Hair follicular keratinocyte (primary cell): ENCODE results near the gene ATP6V0A1. TPM values are rescaled to one million over a fixed set of nuclear protein-coding genes. Genes with fewer than 3 reads are reported as not detected.

Experiments used
- total RNA-seq: library from RNA; depleted of rRNA; stranded (reverse); fragments of >200 nt; gene quantifications from 2 replicates; pipeline ENCODE4 v1.2.3, GENCODE V29; 2015

Gene ATP6V0A1
- total RNA-seq: 17.5 and 28.0 TPM in 2 replicates

DNA sequence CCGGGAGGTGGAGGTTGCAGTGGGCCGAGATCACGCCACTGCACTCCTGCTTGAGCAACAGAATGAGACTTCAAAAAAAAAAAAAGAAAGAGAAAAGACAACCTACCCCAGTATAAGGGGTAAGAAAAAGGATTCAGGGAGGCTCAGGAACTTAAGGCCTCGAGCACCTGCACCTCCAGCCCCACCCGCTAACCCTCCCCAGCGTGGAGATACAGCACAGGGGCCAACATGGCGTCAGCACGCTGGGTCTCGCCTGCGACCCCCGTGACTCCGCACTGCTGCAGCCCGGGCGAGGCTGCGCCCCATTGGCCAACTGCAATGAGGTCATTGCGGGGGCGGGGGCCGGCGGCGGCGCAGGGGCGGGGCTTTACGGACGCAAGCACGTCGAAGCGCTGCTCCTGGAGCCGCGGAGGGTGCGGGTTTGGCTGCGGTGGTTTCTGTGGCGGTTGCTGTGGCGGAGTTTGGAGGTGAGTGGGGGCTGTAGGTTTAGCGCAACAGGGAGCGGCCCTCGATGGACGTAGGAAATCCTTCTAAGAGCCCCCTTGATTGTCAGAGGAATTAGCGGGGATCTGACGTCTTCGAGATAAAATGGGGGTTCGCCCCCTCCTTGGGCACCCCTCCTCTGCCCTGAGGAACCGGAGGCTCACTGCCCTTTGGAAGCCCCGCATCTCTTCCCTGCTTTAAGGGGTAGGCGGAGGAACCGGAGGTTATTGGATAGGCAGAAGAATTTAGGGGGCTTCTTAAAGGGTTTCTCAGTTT, at the start of gene ATP6V0A1:
TSS of gene ATP6V0A1 (plus strand) at position 382 of the 759 bp plus-strand sequence. CDS start 2,017 bp downstream, outside the sequence.

DNA sequence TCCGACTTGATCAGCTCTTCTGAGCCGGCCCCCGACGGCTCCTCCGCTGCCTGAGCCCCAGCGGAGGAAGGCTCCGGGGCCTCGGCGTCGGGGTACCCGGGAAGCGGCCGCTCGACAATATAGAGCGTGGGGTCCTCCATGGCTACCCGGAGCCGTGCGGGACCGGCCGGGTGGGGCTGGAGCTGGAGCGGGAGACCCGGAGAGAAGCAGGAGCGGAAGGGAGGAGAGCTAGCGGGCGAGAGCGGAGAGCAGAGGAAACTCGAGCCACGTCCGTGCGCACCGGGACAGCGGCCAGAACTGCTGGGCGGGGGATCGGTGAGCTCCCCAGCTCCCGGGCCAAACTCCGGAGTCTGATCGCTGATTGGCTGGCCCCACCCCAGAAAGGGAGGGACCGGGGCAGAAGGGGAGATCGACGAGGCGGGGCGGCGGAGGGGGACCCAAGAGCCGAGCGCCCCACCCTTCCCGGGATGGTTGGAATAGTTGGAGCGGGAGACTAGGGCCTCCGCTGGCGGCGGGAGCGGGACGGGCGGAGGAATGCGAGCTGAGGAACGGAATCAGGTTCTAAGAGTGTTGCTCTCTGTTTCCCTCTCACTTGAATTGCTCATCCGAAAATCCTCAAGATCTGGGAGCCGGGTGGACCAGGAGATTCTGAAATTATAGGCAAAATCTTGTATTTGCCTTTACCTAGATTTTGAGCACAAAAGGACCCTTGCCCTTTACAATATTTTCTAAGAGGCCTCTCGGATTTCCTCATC, 35.5 kb upstream of the ATP6V0A1 start, which contains the start of gene CAVIN1:
TSS of gene CAVIN1 (minus strand) at position 299 of the 755 bp plus-strand sequence. CDS start at position 140, 159 bp downstream.

DNA sequence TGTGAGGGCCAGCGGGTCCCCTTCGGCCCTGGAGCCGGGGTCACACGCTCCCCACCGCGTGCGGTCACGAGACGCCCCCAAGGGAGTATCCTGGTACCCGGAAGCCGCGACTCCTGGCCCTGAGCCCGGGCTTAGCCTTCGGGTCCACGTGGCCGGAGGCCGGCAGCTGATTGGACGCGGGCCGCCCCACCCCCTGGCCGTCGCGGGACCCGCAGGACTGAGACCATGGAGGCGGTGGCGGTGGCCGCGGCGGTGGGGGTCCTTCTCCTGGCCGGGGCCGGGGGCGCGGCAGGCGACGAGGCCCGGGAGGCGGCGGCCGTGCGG, 77.3 kb downstream of the ATP6V0A1 start, which contains the start of gene NAGLU:
TSS of gene NAGLU (plus strand) at position 194 of the 324 bp plus-strand sequence. CDS start at position 226, 32 bp downstream.

DNA sequence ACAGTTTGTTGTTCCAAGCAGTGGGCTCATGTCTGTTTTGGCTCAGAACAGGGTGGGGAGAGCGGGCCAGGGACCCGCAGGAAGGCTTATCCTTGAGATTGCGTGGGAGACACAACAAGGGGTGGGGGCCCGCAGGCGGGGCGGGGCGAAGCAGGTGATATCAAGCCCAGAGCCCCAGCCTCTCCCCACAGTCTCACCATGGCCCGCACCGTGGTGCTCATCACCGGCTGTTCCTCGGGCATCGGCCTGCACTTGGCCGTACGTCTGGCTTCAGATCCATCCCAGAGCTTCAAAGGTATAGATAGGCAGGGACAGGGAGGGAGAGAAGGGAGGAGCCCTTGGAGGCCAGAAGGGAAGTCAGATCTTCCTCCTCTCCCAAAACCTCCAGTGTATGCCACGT, 94.1 kb downstream of the ATP6V0A1 start, which contains the start of gene HSD17B1:
TSS of gene HSD17B1 (plus strand) at position 188 of the 400 bp plus-strand sequence. CDS start at position 199, 11 bp downstream.

DNA sequence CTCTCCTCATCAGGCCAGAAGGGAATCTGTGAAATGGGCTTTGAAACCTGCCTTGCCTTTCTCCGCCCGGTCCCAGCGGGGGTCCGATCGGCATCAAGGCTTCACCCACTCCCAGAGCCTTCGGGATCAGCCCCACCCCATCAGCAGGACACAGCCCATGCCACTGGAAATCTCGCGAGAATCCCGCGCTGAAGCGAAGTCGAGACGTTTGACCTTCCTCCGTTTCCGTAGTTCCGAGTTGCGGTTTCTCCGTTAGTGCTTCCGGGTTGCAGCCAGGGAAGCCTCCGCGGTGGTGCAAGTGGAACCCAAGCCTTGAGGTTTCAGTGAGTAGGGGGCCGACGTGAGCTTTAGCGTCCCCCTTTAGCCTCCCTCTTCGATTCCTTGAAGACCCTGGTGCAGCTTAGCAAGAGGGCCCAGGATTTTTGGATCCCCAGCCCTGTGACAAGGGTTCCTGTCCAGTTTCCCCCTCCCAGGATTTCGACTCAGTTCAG, 103.3 kb downstream of the ATP6V0A1 start, which contains the start of gene COASY:
TSS of gene COASY (plus strand) at position 252 of the 491 bp plus-strand sequence. CDS start 475 bp downstream, outside the sequence.

DNA sequence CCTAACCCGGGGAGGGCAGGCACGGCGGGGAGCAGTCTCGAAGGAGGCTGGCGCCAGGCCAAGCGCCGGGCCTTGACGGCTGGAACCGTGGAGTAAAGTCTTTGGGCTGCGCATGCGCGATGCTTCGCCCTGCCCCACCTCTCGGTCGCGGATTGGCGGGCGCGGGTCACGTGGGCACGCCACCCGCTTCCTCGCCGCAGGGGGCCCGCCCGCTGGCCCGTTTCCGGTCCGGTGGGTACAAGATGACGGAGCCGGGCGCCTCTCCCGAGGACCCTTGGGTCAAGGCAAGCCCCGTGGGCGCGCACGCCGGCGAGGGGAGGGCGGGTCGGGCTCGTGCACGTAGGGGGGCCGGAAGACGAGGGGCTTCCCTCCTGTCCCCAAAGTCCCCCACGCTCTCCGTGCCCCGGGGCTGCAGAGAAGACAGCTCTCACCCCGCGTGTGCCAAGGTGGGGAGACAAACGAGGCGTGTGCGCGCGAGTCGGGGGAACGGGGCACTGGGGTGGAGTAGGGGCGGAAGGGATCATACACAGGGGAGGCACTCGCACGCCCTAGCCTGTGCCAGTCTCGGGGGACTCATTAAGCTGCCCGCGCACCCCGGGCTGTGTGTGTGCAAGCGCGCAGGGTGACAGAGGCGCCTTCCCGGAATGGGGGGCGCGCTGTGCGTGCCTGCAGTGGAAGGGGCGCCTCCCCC, 108.3 kb downstream of the ATP6V0A1 start, which contains the start of gene MLX:
TSS of gene MLX (plus strand) at position 218 of the 691 bp plus-strand sequence. CDS start at position 243, 25 bp downstream.

Other genes with a start within 250 kb of the ATP6V0A1 start
- gene STAT5B, start 182.5 kb upstream of the ATP6V0A1 start, total RNA-seq: 11.4 and 13.1 TPM in 2 replicates
- gene STAT5A, start 170.4 kb upstream of the ATP6V0A1 start, total RNA-seq: 2.0 and 5.5 TPM in 2 replicates
- gene STAT3, start 70.4 kb upstream of the ATP6V0A1 start, total RNA-seq: 69.5 and 73.4 TPM in 2 replicates
- gene CAVIN1, start 35.6 kb upstream of the ATP6V0A1 start, total RNA-seq: 272 and 304 TPM in 2 replicates
- gene NAGLU, start 77.4 kb downstream of the ATP6V0A1 start, total RNA-seq: 28.3 and 35.3 TPM in 2 replicates
- 9.4 and 11.0 TPM in 2 replicates for gene HSD17B1, start 94.0 kb downstream of the ATP6V0A1 start, total RNA-seq
- gene COASY, start 103.3 kb downstream of the ATP6V0A1 start, total RNA-seq: 41.6 and 48.9 TPM in 2 replicates
- gene MLX, start 108.2 kb downstream of the ATP6V0A1 start, total RNA-seq: 32.3 and 39.7 TPM in 2 replicates
- 3.7 and 14.1 TPM in 2 replicates for gene PSMC3IP, start 118.9 kb downstream of the ATP6V0A1 start, total RNA-seq
- gene RETREG3, start 150.5 kb downstream of the ATP6V0A1 start, total RNA-seq: 42.8 and 63.2 TPM in 2 replicates
- gene TUBG1, start 150.8 kb downstream of the ATP6V0A1 start, total RNA-seq: 81.3 and 122 TPM in 2 replicates
- 10.6 and 12.9 TPM in 2 replicates for gene TUBG2, start 200.4 kb downstream of the ATP6V0A1 start, total RNA-seq
- gene PLEKHH3, start 218.1 kb downstream of the ATP6V0A1 start, total RNA-seq: 24.2 and 29.9 TPM in 2 replicates
- gene CCR10, start 223.0 kb downstream of the ATP6V0A1 start, total RNA-seq: 0.16 TPM in 1 of 2 replicates, not detected in the other
- 3.2 and 4.6 TPM in 2 replicates for gene CNTNAP1, start 223.7 kb downstream of the ATP6V0A1 start, total RNA-seq